CD4-positive, alpha-beta T cell treated with Interleukin-1 beta for 1 hour (primary cell): ENCODE measurements around the gene POLE.
"Not testable (repeated sequence)": the region's sequence is repeated elsewhere in the genome, so short reads cannot be mapped to it uniquely, and the experiment has no call there.

Source experiments
- DNase-seq, 2 donors: peaks; one replicate each; pipeline ENCODE4 v3.0.0-alpha.2; 2020 to 2022

Gene POLE

GRCh38 chr12:132608231-132609171 lies 78.6 kb downstream of the POLE start:
- DNase-seq = no peak

GRCh38 chr12:132606927-132607326 lies 80.2 kb downstream of the POLE start:
- DNase-seq = no peak

GRCh38 chr12:132606466-132606865 lies 80.7 kb downstream of the POLE start:
- DNase-seq = no peak

GRCh38 chr12:132605892-132606291 lies 81.2 kb downstream of the POLE start:
- no peak for DNase-seq

GRCh38 chr12:132604668-132605441 lies 82.3 kb downstream of the POLE start:
- no peak for DNase-seq

GRCh38 chr12:132604151-132604618 lies 83.0 kb downstream of the POLE start:
- DNase-seq = no peak

GRCh38 chr12:132603240-132604150 lies 83.6 kb downstream of the POLE start:
- no peak for DNase-seq

GRCh38 chr12:132602572-132603239 lies 84.4 kb downstream of the POLE start:
- DNase-seq = no peak

- no peak for DNase-seq
These were observed 85.8 kb downstream of the POLE start for GRCh38 chr12:132601171-132601883.

- peak; percentile 38 to 39 for DNase-seq
These were observed 86.8 kb downstream of the POLE start for GRCh38 chr12:132600048-132601032.

GRCh38 chr12:132599502-132599901 lies 87.6 kb downstream of the POLE start:
- DNase-seq = not testable (repeated sequence)

- DNase-seq = peak; percentile 29 to 61
These were observed 89.5 kb downstream of the POLE start for GRCh38 chr12:132597333-132598316.

GRCh38 chr12:132596016-132596415 lies 91.1 kb downstream of the POLE start:
- no peak for DNase-seq

- DNase-seq = no peak
These were observed 92.0 kb downstream of the POLE start for GRCh38 chr12:132595183-132595582.

- DNase-seq = peak in 1 of 2 donors; percentile 16
These were observed 93.2 kb downstream of the POLE start for GRCh38 chr12:132593938-132594358.

- DNase-seq = no peak
These were observed 93.6 kb downstream of the POLE start for GRCh38 chr12:132593521-132593920.

GRCh38 chr12:132593071-132593470 lies 94.1 kb downstream of the POLE start:
- DNase-seq = no peak

GRCh38 chr12:132592282-132592970 lies 94.7 kb downstream of the POLE start:
- no peak for DNase-seq
